NCI-H510A treated with DMSO at 0.1 percent for 48 hours (cell line): ENCODE measurements around the gene ASB18.

Experiments used
- DNase-seq: peaks from one replicate; lab custom pipeline; 2025; lab: John Stamatoyannopoulos, UW

The ASB18 gene

DNA sequence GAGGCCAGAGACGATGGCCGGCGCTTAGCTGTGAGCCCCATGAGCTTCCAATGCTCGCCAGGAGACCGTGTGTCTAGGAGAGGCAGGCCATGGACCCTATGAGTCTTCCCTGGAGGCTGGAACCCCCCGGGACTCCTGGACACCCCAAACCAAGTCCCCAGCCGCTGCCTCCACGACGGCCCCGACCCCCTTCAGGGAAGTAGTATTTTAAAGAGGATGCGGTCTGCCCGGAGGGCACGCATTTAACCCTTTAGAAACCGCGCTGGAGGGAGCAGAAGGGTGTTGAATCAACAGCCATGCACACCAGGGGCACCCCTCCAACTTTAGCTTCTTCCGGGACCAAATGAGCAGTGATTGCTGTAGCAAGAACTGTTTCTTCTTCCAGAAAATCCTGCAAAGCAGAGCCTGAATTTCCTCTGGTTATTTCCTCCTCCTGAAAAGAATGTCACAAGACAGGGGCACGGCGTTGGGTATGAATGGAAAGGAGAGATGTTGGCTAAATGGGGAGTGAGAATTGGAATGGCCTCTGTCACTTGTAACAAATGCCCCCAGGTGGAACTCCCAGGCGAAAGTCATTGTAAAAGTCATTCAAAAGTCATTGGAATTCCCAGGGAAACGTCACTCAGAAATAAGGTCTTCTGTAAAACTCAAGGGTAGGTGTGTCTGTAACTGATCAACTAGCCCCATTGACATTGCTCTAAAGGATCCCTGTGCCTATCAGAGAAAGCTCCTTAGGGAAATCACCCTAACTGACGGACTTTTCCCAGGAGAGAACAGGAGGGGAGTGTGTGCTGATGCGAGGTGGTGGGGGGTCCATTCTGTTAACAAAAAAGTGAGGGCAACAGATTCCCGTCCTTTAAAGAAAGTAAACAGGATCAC lies 90.2 kb downstream of the ASB18 start:
- DNase-seq, result no peak

DNA sequence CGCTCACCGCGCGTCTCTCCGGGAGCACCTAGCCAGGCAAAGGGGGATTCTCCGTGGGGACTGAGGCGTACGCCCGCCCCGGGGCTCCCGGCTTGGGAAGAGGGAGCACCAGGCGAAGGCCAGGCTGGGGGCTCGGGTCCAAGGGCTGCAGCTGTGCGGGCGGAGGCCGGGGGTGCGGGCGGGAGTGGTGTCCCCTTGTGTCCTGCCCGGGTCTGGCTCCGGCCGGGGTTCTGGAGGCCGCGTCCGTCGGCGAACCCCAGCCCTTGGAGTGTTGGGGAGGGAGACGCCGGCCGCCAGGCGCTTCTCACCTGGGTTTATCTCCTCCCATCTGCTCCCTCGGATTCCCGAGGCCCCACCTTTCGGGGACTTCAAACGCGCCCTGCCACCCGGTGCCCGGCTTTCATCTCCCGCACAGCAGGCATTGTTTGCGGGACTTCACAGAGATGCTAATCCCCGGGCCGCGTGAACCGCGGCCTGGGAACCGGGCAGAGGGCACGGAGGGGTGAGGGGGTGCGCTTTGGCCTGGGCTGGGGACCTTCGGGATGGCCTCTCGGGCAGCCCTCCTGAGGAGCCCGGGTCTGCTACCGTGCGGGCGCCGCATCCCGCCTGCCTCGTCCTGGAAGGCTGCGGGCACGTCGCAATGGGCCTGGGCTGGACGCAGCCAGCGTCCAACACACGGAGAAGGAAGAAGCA lies 91.0 kb downstream of the ASB18 start:
- DNase-seq, result no peak

- DNase-seq, result no peak
These were observed 91.8 kb downstream of the ASB18 start for GRCh38 chr2:236172255-236173035.

DNA sequence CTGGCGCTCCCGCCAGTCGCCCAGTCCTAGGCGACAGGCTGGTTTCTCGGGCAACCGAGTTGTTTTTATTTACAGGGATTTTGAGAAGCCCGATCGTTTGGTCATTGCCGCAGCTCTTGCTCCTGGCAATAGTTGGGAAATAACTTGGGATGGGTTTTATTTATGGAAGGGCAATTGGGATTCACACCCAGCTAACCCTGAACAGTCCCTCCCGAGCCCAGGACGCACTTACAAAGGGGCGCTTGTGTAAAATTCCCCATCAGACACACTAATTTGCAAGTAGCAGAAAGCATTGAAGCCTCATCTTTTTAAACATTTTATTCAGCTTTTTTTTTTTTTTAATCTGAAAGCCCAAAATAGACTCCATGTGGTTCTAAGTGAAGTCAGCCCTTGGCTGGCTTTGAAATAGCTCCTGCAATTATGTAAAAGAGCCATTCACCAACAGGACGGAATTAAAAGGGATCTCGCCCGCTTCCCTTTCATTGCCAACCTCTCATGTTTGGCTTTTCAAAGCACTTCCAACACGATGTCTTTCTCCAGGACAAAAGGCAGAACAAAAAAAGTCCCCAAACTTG lies 92.4 kb downstream of the ASB18 start:
- DNase-seq, result no peak

GRCh38 chr2:236171181-236171679 lies 93.0 kb downstream of the ASB18 start:
- DNase-seq, result no peak

GRCh38 chr2:236170590-236171165 lies 93.5 kb downstream of the ASB18 start:
- DNase-seq, result no peak

- no peak for DNase-seq
These were observed 94.2 kb downstream of the ASB18 start for GRCh38 chr2:236169741-236170589.

DNA sequence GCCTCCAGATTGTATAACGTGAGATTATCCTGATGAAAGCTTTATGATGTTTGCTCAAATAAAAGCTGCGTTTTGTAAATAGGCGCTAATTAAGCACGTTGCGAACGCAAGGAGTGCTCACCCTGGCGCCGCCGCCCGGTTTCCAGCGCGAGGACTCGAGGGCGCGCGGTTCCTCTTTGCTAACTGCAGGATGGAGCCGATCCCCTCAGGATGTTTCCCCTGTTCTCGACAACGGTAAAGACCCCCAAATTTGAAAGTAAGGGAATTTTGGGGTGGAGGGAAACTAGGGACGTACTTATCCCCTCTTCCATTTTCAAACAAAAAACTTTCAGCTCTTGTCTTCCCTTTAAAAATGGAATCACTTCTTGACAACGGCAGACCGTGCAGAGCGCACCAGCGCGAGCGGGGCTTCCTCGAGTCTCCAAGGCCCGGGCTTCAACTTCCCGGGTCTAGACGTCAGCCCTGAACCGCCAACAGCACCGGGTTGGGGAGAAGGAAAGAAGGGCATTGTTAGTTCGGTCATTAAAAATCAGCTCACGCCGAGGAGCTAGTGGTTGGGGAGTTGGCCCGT lies 95.0 kb downstream of the ASB18 start:
- DNase-seq, result no peak

GRCh38 chr2:236168110-236169080 lies 95.8 kb downstream of the ASB18 start, which contains the start of gene GBX2:
GBX2 (minus strand) TSS chr2:236168386; CDS start chr2:236167971, 415 bp downstream.
- peak; percentile 83 for DNase-seq

DNA sequence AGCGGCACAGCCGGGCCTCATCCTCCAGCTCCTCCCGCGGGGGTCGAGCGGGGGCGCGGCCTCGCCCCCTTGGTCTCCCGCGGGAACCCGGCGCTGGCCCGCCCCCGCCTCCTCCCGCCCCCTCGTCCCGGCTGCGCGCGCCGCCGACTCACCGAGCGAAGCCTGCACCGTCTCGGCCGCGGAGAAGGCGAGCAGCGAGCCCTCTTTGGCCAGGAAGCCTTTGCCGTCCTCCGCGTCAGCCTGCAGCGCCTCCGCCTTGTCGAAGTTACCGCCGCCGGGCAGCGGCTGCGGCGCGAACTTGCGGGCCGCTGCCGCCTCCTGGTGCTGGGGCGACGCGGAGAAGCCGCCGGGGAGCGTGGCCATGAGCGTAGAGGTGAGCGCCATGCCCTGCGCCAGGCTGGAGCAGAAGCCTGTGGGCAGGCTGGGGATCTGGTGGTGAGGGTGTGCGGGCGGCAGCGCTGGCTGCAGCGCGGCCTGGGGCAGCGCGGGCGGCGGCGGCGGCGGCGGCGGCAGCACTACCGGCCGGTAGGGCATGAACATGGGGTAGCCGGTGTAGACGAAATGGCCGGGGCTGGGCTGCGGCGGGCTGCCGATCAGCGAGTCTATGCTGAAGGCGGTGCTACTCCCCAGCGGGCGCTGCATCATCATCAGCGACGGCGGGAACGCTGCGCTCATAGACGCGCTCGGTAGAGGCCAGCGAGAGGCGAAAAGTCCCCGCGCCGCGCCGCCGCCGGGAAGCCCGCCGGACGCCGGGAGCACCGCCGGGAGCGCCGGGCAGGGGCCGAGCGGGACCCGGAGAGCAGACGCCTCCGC lies 96.7 kb downstream of the ASB18 start:
- peak; percentile 51 for DNase-seq

DNA sequence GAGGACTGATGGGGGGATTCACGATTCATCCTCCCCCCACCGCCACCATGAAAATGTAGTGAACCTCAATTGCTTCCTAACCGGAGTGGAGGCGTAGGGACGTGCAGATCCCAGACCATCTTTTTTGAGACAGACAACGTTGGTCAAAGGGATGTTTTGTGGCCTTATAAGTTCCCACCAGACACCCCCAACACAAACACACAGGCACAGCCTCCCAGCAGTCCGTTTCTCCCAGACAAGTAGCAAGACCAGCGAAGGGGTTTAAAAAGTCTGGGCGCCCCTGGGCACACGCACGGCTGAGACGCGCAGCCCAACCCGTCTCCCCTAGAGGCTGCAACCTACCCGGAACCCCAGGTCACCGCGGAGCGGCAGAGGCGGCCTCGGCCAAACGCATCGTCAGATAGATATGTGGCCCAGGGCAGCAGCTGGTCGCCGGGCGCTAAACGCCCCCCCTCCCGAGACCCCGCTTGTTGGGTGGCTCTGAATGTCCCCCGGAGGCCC lies 97.4 kb downstream of the ASB18 start:
- DNase-seq, result no peak

DNA sequence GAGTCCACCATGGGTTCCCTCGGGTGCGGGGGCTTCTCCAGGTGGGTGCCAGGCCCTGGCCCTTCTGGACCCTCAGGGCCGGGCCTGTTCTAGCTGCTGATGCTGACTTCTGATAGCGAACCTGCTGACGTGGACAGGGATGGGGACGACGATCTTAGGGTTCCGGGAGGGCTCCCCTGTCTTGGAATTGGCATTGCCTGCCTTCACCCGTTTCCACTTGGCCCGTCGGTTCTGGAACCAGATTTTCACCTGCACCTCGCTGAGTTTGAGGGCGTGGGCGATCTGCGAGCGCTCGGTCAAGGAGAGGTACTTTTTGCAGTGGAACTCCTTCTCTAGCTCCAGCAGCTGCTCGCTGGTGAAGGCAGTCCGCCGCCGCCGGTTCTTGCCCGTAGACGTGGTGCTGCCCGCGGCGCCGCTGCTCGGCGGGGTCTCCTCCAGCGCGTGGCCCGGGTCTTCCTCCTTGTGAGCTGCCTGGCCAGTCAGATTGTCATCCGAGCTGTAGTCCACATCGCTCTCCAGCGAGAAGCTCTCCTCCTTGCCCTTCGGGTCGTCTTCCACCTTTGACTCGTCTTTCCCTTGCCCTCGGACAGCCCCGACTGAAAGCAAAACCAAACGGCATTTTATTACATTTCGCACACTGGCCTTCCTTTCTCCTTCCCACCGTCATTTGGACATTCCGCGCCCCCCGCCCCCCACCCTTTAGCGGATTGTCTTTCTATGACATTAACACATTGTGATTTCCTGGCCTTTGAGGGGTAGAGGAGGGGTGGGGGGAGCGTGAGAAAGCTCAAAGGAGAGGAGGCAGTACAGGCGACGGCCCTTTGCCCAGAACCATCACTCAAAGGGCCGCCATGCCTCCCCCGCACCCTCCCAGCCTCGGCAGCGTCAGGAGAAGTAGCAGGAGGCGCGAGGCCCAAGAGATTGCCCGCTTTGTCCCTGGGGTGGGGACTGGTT lies 98.1 kb downstream of the ASB18 start:
- DNase-seq, result no peak

DNA sequence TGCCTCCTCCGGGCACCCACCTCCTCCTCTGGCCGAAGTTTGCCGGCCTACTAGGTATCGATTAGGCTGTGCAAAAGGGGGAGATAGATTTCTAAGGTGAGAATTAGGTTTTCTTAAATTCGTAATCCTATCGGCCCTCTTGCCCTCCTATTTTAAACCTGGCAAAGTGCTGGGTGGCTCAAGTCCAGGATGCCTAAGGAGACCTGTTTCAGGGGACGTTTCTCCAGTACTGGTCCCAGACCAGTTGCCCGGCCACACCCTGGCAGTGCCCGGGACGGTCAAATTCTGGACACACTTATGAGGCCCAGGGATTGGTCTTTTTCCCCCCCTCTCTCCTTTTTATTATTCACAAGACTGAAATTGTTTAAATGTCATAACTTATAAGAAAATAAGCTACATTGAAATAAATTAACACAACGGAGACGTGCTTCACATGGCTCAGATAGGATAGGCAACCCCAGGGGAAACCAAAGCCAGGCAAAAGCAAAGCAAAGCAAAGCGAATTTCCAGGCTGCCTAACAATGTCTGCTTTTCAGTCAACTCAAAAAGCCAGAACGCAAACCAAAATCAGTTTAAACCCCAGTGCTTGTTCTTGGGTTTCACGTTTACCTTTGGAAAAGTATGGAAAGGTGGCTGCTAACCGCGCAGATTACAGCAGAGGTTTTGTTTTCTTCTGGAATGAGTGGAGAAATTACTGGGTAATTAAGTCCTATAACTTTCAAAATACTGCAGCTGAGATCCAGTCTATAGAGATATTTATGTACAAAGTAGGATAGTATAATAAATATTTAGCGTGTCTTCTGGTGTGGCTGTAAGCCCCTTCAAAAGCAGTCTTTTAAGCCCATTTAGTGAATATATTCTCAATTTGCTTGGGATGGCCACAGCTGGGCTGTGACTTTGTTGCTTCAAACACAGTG lies 99.0 kb downstream of the ASB18 start:
- DNase-seq, result no peak

GRCh38 chr2:236164201-236164924 lies 99.8 kb downstream of the ASB18 start:
- DNase-seq, result no peak
